Measurements from ENCODE around the gene GNE.

The GNE gene

GRCh38 chr9:36165826-36166167 lies 92.5 kb downstream of the GNE start:
- Histone ChIP-seq H3K4me3 (ENCODE audit: low read length) (no peak overlapping the region), H3K9ac (ENCODE audit: low read length) (no peak overlapping the region), H3K27ac (ENCODE audit: low read length) (no peak overlapping the region), H3K27me3 (ENCODE audit: control insufficient read depth, insufficient read depth, low read length) (no peaks in the 10 kb centered on the region), H3K4me1 (ENCODE audit: control insufficient read depth, low read depth, low read length) (peaks cover 35% of the 10 kb centered on the region), H3K9me3 (ENCODE audit: control insufficient read depth, low read depth, low read length) (no peaks in the 10 kb centered on the region), H3K36me3 (ENCODE audit: control insufficient read depth, low read depth, low read length) (no peaks in the 10 kb centered on the region)

- no peaks in the 10 kb centered on the region for H3K9me3 ChIP-seq (ENCODE audit: control insufficient read depth, low read depth, low read length)
- H3K27me3 ChIP-seq (ENCODE audit: control insufficient read depth, insufficient read depth, low read length) = no peaks in the 10 kb centered on the region
- no peak overlapping the region for H3K9ac ChIP-seq (ENCODE audit: low read length)
- H3K36me3 ChIP-seq (ENCODE audit: control insufficient read depth, low read depth, low read length) = no peaks in the 10 kb centered on the region
- no peak overlapping the region for H3K4me3 ChIP-seq (ENCODE audit: low read length)
- H3K4me1 ChIP-seq (ENCODE audit: control insufficient read depth, low read depth, low read length) = peaks cover 35% of the 10 kb centered on the region
- H3K27ac ChIP-seq (ENCODE audit: low read length) = no peak overlapping the region
Observed at GRCh38 chr9:36164989-36165388, 93.3 kb downstream of the GNE start.

All from iPS-18a (cell line).